DMS53 treated with DMSO at 0.1 percent for 48 hours (cell line): ENCODE results near the gene LAMTOR2.

Experiments used
- DNase-seq: peaks from one replicate; lab custom pipeline; 2025; ENCODE audit not compliant: unreplicated experiment; lab: John Stamatoyannopoulos, UW

LAMTOR2 gene

GRCh38 chr1:156096640-156097391 lies 42.2 kb downstream of the LAMTOR2 start:
- peak; percentile 63 for DNase-seq

GRCh38 chr1:156097499-156098178 lies 43.1 kb downstream of the LAMTOR2 start:
- no peak for DNase-seq

- no peak for DNase-seq
These were observed 44.2 kb downstream of the LAMTOR2 start for GRCh38 chr1:156098784-156099183.

DNA sequence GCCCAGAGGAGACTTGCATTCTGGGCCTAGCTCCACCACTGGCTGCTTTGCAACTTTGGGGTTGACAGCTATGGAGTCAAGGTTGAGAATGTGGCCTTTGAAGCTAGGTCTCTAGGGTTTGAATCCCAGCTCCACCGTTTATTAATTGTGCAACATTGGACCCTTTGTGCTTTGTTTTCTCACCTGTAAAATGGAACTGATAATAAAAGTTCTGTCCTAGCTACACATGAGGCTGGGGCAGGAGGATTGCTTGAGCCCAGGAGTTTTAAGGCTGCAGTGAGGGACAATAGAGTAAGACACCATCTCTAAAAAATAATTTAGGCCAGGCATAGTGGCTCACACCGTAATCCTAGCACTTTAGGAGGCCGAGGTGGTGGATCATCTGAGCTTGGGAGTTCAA lies 44.7 kb downstream of the LAMTOR2 start:
- no peak for DNase-seq

DNA sequence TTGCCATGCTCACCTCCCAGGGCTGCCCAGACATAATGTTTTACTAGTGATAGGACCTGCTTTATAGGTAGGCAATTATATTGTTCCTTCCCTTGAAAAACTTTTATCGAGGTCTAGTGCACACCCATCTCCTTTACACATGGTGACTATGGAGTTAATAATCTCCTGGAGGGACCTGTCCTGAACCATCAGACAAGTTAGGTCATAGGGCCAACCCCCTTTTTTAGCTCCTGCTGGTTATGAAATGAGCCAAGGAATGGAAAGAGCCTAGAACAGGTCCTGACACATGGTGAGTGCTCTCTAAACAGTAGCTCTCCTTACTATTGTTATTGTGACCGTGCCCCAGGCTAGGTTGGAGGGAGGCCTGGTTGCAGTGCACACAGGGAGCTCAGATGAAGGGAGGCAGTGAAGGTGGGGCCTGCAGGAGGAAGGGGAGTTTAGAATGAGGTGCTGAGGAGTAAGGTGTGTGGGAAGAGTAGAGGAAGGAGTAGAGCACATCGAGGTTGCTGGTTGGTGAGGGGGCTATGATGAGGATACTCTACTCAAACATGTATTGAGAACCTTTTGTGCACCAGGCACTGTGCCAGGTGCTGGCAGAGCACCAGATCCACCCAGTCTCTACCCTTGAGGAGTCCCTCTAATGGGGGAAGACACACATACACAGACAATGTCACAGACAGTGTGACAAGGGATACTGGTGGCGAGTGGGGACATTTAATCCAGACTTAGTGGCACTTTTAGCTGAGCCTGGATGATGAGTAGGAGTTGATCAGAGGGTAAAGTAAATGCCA lies 45.8 kb downstream of the LAMTOR2 start:
- no peak for DNase-seq

DNA sequence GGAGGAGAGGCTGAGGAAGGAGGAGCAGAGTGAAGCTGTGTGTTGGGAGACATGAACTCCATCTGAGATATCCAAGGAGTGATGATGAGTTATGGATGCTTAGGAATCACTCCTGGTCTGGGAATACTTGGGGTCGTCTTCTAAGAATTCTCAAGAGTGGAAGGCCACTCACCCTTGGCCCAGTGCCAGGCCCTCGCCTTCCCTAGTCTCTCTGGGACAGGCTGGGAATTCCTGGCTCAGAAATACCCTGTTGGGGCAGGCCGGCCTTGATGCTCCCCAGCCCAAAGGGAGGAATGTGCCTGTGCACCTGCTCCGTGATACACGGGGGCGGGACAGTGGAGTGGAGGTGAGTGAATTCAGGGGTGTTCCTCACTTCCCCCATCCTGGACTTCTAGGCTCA lies 47.3 kb downstream of the LAMTOR2 start:
- no peak for DNase-seq

GRCh38 chr1:156102633-156103511 lies 48.3 kb downstream of the LAMTOR2 start:
- no peak for DNase-seq

DNA sequence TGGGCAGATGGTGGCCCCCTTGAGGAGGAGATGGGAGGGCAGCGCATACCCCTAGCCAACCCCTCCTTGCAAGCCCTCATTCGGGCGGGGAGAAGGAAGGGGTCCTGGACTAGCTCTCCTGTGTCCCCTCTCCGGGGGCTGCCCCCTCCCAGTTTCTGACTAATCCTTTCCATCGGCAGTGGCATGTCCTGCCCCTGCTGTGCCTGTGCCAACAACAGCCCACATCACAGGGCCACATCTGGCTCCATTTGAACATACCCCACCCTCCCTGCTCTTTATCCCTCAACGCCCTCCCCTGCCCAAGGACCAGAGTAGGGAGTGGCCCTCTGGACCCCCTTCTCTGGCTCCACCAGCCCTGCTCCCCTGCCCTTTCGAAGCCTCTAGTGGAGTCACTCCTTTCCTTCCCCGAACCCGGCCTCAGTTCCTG lies 49.0 kb downstream of the LAMTOR2 start:
- no peak for DNase-seq

GRCh38 chr1:156104065-156104810 lies 49.7 kb downstream of the LAMTOR2 start:
- DNase-seq, result peak; percentile 13

DNA sequence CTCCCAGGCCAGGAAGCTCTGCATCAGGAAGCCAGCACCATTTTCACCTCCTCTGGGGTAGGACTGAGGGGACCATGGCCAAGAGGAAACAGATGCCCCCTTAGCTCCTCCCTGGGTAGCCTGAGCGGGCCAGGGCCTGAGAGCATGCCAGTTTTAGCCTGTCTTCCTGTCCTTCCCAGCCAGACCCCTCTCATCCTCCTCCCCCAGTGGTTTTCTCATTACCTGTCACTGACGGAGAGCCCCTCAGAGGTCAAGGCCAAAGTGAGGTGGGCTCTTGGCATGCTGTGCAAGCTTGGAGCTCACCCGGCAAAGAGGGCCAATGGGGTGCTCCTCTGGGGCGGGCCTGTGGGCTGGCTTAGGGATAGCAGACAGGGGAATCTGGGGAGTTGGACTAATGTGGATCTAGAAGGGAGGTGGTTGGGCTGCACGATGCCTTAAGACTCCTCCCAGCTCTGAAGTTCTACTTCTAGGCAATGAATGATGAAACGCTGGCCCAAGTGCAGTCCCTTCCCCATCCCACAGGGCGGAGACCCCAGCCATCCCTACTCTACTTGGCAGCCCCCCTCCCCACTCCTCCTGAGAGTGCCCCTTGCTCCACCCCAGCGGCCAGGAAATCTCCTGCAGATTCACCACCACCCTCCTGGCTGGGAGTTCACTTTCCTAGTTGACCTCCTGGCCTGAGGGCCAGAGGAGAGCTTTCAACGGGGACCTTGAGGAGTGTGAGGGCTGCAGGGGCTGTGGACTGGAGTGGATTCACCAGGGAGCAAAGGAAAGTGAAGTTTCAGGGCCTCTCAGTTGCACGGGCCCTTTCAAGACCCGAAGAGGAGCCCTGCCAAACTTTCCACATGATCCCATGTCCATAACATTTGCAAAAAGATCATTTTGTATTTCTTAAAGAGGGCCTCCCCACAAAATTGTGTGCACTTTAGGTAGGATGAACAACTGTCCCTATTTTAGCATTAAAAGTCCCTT lies 50.6 kb downstream of the LAMTOR2 start:
- DNase-seq, result no peak

DNA sequence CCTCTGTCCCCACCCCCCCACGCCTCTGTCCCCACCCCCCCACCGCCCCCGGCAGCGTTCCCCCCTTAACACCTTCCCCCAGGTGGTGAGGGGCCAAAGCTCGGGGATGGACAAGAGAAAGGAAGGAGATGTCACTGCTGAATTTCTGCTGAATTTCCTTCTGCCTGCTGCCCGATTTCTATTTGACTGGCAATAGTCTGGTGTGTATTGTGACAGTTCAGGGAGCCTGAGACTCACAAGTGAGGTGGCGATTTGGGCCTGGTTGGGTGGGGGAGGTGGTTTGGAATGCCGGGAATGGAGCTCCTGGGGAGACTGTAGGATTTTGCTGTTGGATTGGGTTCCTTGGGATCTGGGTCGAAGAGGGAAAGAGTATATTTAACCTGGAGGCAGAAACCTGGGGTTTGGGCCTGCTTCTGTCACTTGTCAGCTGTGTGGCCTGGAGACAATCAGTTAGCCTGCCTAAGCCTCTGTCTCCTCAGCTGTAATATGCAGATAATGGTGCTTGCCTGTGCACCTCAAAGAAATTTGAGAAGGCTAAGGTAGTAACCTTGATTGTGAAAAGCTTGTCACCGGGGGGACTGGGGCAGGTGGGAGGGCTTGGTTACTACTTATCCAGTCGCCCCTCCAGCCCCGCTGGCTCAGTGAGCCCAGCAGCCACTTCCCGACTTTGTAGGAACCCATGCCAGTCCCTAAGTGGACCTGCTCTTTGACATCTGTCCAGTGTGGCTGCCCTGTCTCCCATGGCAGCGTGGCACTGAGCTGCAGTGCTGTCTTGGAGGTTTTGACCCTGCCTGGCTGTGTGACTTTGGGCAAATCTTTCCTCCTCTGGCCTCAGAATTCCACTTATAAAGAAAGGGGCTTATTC lies 52.3 kb downstream of the LAMTOR2 start:
- DNase-seq, result peak; percentile 56

DNA sequence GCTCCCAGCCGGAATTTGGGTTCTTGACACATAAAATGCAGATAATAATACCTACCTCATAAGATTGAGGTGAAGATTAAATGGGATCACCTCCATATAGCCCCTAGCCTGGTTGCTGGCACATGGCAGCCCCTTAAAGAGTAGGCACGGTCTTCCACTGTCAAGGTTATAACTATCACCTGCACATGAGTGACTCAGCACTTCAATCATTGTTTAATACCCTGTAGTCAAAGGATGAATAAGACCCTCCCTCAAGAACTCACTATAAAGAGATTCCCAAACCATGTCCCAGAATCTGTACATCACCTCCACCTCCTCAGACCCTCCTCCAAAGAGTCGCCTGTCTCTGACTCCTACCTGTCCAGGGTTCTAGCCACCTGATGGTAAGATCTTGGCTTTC lies 53.5 kb downstream of the LAMTOR2 start:
- no peak for DNase-seq
